Astrocyte (in vitro differentiated cells and primary cell): ENCODE measurements around the gene ATP5PB. TPM values are rescaled to one million over a fixed set of nuclear protein-coding genes. Genes with fewer than 3 reads are reported as not detected.

ENCODE experiments used
- DNase-seq: peaks from one replicate; pipeline ENCODE4 v3.0.0-alpha.2; 2010; ENCODE audit warnings: low read depth
- FAIRE-seq: peaks from 2 replicates; lab custom pipeline; 2011; peaks lifted over from hg19 to GRCh38; lab: Jason Lieb, UNC
- H2AFZ ChIP-seq: 2 replicates; pipeline ENCODE4 v1.6.0; 2012; ENCODE audit warnings: low read depth, low read length, inconsistent platforms
- H3K27ac ChIP-seq: 2 replicates; pipeline ENCODE4 v1.5.1; 2011; ENCODE audit warnings: low read depth, low read length, inconsistent platforms
- H3K27me3 ChIP-seq: 2 replicates; pipeline ENCODE4 v1.6.0; 2011; ENCODE audit warnings: low read length, inconsistent platforms; ENCODE audit not compliant: insufficient read depth
- H3K36me3 ChIP-seq: 2 replicates; pipeline ENCODE4 v1.5.1; 2011; ENCODE audit warnings: low read length, inconsistent platforms; ENCODE audit not compliant: insufficient read depth
- H3K4me1 ChIP-seq: 2 replicates; pipeline ENCODE4 v1.5.1; 2011; ENCODE audit warnings: low read length, inconsistent platforms; ENCODE audit not compliant: insufficient read depth
- H3K4me2 ChIP-seq: 2 replicates; pipeline ENCODE4 v1.6.0; 2012; ENCODE audit warnings: low read length, inconsistent platforms
- H3K4me3 ChIP-seq: 2 replicates; pipeline ENCODE4 v1.5.1; 2011; ENCODE audit warnings: low read depth, mild to moderate bottlenecking, low read length, inconsistent platforms; ENCODE audit not compliant: insufficient read depth
- H3K79me2 ChIP-seq: 2 replicates; pipeline ENCODE4 v1.6.0; 2012; ENCODE audit warnings: mild to moderate bottlenecking, low read length, inconsistent platforms; ENCODE audit not compliant: insufficient read depth
- H3K9ac ChIP-seq: 2 replicates; pipeline ENCODE4 v1.6.0; 2012; ENCODE audit warnings: mild to moderate bottlenecking, low read length, inconsistent platforms
- H3K9me3 ChIP-seq: 2 replicates; pipeline ENCODE4 v1.5.1; 2012; ENCODE audit warnings: low read depth, mild to moderate bottlenecking, low read length, inconsistent platforms; ENCODE audit not compliant: insufficient read depth
- H4K20me1 ChIP-seq: 2 replicates; pipeline ENCODE4 v1.6.0; 2012; ENCODE audit warnings: low read length, inconsistent platforms; ENCODE audit not compliant: insufficient read depth
- H3K27ac Mint-ChIP-seq: one replicate; pipeline ENCODE4 v1.8.0; 2021; ENCODE audit warnings: mild to moderate bottlenecking, mixed read lengths; ENCODE audit not compliant: unreplicated experiment
- H3K27me3 Mint-ChIP-seq: one replicate; pipeline ENCODE4 v1.8.0; 2021; ENCODE audit warnings: low read depth, mixed read lengths; ENCODE audit not compliant: unreplicated experiment
- H3K36me3 Mint-ChIP-seq: one replicate; pipeline ENCODE4 v1.8.0; 2021; ENCODE audit warnings: low read depth, mixed read lengths; ENCODE audit not compliant: unreplicated experiment
- H3K4me1 Mint-ChIP-seq: one replicate; pipeline ENCODE4 v1.8.0; 2021; ENCODE audit warnings: low read depth, mixed read lengths; ENCODE audit not compliant: unreplicated experiment
- H3K4me3 Mint-ChIP-seq: one replicate; pipeline ENCODE4 v1.8.0; 2021; ENCODE audit warnings: mild to moderate bottlenecking, moderate library complexity, mixed read lengths; ENCODE audit not compliant: unreplicated experiment
- H3K9me3 Mint-ChIP-seq: one replicate; pipeline ENCODE4 v1.8.0; 2021; ENCODE audit warnings: mild to moderate bottlenecking, mixed read lengths; ENCODE audit not compliant: unreplicated experiment
- CTCF ChIP-seq: IDR thresholded peaks from 2 replicates; pipeline ENCODE4 v1.5.1; 2011; ENCODE audit warnings: low read depth, mild to moderate bottlenecking, inconsistent platforms, low read length, moderate library complexity; ENCODE audit not compliant: insufficient read depth
- EZH2 ChIP-seq: IDR thresholded peaks from 2 replicates; pipeline ENCODE4 v1.6.1; 2012; ENCODE audit warnings: mild to moderate bottlenecking, low read length, inconsistent platforms; ENCODE audit not compliant: insufficient read depth
- total RNA-seq: library from RNA; stranded (reverse); gene quantifications from 2 replicates; pipeline ENCODE4 v1.2.1, GENCODE V29; 2021

Gene ATP5PB
- total RNA-seq, 1 donor from 2014 or later = 214 TPM

GRCh38 chr1:111446967-111447892 lies 2.0 kb upstream of the ATP5PB start:
- H3K27ac Mint-ChIP-seq = no peak overlapping the region
- Histone ChIP-seq H3K79me2 (peaks cover 69% of the 10 kb centered on the region), H4K20me1 (peaks cover 40% of the 10 kb centered on the region), H3K27me3 (no peaks in the 10 kb centered on the region), H3K4me2 (peak overlapping the region; percentile 88), H3K9me3 (no peaks in the 10 kb centered on the region), H3K4me3 (peak overlapping the region; percentile 94), H3K9ac (peak overlapping the region; percentile 99), H2AFZ (no peak overlapping the region), H3K27ac (no peak overlapping the region), H3K4me1 (peaks cover 13% of the 10 kb centered on the region), H3K36me3 (peaks cover 56% of the 10 kb centered on the region)
- H3K36me3 Mint-ChIP-seq = peaks cover 9% of the 10 kb centered on the region
- H3K9me3 Mint-ChIP-seq = peaks cover 2% of the 10 kb centered on the region
- FAIRE-seq = no peak
- H3K27me3 Mint-ChIP-seq = no peaks in the 10 kb centered on the region
- peaks cover 25% of the 10 kb centered on the region for H3K4me1 Mint-ChIP-seq
- peak overlapping the region; percentile 100 for H3K4me3 Mint-ChIP-seq
- DNase-seq = no peak
- TF ChIP-seq CTCF = no peak
- no peak for TF ChIP-seq EZH2

GRCh38 chr1:111448482-111448917 lies 764 bp upstream of the ATP5PB start:
- H3K4me3 ChIP-seq = peak overlapping the region; percentile 94
- H3K79me2 ChIP-seq = peaks cover 79% of the 10 kb centered on the region
- H3K4me3 Mint-ChIP-seq = peak overlapping the region; percentile 100
- no peak for FAIRE-seq
- peak overlapping the region; percentile 73 for H2AFZ ChIP-seq
- H3K9me3 Mint-ChIP-seq = peaks cover 2% of the 10 kb centered on the region
- no peaks in the 10 kb centered on the region for H3K27me3 ChIP-seq
- H3K9me3 ChIP-seq = no peaks in the 10 kb centered on the region
- peak; percentile 15 for DNase-seq
- TF ChIP-seq CTCF (no peak), EZH2 (no peak)
- H3K36me3 ChIP-seq = peaks cover 43% of the 10 kb centered on the region
- H3K27me3 Mint-ChIP-seq = no peaks in the 10 kb centered on the region
- peaks cover 25% of the 10 kb centered on the region for H3K4me1 Mint-ChIP-seq
- peaks cover 13% of the 10 kb centered on the region for H3K4me1 ChIP-seq
- peak overlapping the region; percentile 73 for H3K27ac Mint-ChIP-seq
- peaks cover 33% of the 10 kb centered on the region for H4K20me1 ChIP-seq
- peaks cover 3% of the 10 kb centered on the region for H3K36me3 Mint-ChIP-seq
- peak overlapping the region; percentile 71 for H3K27ac ChIP-seq
- H3K9ac ChIP-seq = peak overlapping the region; percentile 99
- peak overlapping the region; percentile 88 for H3K4me2 ChIP-seq

GRCh38 chr1:111449703-111450017 lies 396 bp downstream of the ATP5PB start:
- peak overlapping the region; percentile 94 for H3K4me3 ChIP-seq
- H3K36me3 ChIP-seq = peaks cover 36% of the 10 kb centered on the region
- H3K4me1 Mint-ChIP-seq = peaks cover 22% of the 10 kb centered on the region
- H3K27me3 Mint-ChIP-seq = no peaks in the 10 kb centered on the region
- no peaks in the 10 kb centered on the region for H3K27me3 ChIP-seq
- H4K20me1 ChIP-seq = peaks cover 45% of the 10 kb centered on the region
- FAIRE-seq = no peak
- no peaks in the 10 kb centered on the region for H3K9me3 ChIP-seq
- H3K36me3 Mint-ChIP-seq = no peaks in the 10 kb centered on the region
- TF ChIP-seq EZH2 (no peak), CTCF (no peak)
- H3K4me1 ChIP-seq = peaks cover 13% of the 10 kb centered on the region
- H3K27ac ChIP-seq = peak overlapping the region; percentile 96
- peaks cover 2% of the 10 kb centered on the region for H3K9me3 Mint-ChIP-seq
- peak overlapping the region; percentile 99 for H3K27ac Mint-ChIP-seq
- peak overlapping the region; percentile 88 for H3K4me2 ChIP-seq
- DNase-seq = no peak
- peak overlapping the region; percentile 97 for H2AFZ ChIP-seq
- peaks cover 90% of the 10 kb centered on the region for H3K79me2 ChIP-seq
- H3K9ac ChIP-seq = peak overlapping the region; percentile 99
- H3K4me3 Mint-ChIP-seq = peak overlapping the region; percentile 100
